ENCODE results near the gene ZNF638. TPM values are rescaled to one million over a fixed set of nuclear protein-coding genes. Genes with fewer than 3 reads are reported as not detected.

Gene ZNF638
- total and polyA plus RNA-seq, 9 of the 15 experiments (the other 6 are each of a cell fraction or from before 2014, with no cell fraction given) = 53.3 to 165 (median 98.8) TPM

GRCh38 chr2:71462056-71462605 is 130.5 kb downstream of the ZNF638 start:
- ChIA-PET POLR2A (interaction anchor here (0.6 to 0.7 kb wide), 4 partner anchors 12 to 1601 kb away, joined by 3 to 4 read pairs (median 4); no protein-coding TSS in a partner anchor), CTCF (ENCODE audit: low intra/inter-chr PET ratio) (no interaction called here)
- WGBS (ENCODE audit: insufficient coverage, low coverage, missing lambda C conversion rate) = 10% methylated on average over 5 of the region's 8 CpGs
- no peak overlapping the region for H3K4me3 ChIP-seq
- BruUV-seq (replicated peaks) = no TSS peak
- H3K9ac ChIP-seq (ENCODE audit: insufficient read depth in 1 of 2, low read depth in 2 of 2, low read length in 2 of 2) = no peak overlapping the region
- ATAC-seq (no peak), FAIRE-seq (no peak), DNase-seq (ENCODE audit: extremely low read depth in 1 of 4, low spot score in 3 of 4) (no peak)
- intact Hi-C loops (cut with micrococcal nuclease) = no loop called here
- no peaks in the 10 kb centered on the region for H3K79me2 ChIP-seq (ENCODE audit: control insufficient read depth, insufficient read depth, low read length)
- H3K4me1 ChIP-seq (replicated peaks in 1 of 2; ENCODE audit: control insufficient read depth in 2 of 2, insufficient read depth in 2 of 2, low read length in 2 of 2) = peaks cover 9 to 15% of the 10 kb centered on the region in 2 experiments; a peak in 4 of 5 replicates
- H3K27me3 ChIP-seq (ENCODE audit: control insufficient read depth in 2 of 2, insufficient read depth in 2 of 2, low read length in 2 of 2) = peaks cover 0 to 19% of the 10 kb centered on the region in 2 experiments; a peak in 2 of 5 replicates
- no peak overlapping the region for H3K4me2 ChIP-seq (ENCODE audit: insufficient read depth, low read length)
- TF ChIP-seq MBD2 (IDR thresholded peaks at IDR 0.05; ENCODE audit: borderline replicate concordance, low read depth) = no peak
- peak; percentile 49; the same call in 1 of the 2 replicates for TF ChIP-seq NFIC (IDR thresholded peaks at IDR 0.05)
- no peaks in the 10 kb centered on the region for H3K9me1 ChIP-seq (ENCODE audit: control insufficient read depth, insufficient read depth, low read length)
- H3K9me3 ChIP-seq (replicated peaks; ENCODE audit: control insufficient read depth, insufficient read depth, low read depth, low read length) = peaks cover 4% of the 10 kb centered on the region; the same call in 1 of the 2 replicates
- H3K36me3 ChIP-seq (ENCODE audit: control insufficient read depth, insufficient read depth, low read length) = no peaks in the 10 kb centered on the region
- H4K20me1 ChIP-seq (replicated peaks; ENCODE audit: control insufficient read depth, insufficient read depth, low read length) = no peaks in the 10 kb centered on the region; the same call in 1 of the 2 replicates
- no peak overlapping the region for H3K27ac ChIP-seq (ENCODE audit: extremely low read depth, low read depth, low read length)
- H2AFZ ChIP-seq (ENCODE audit: low read depth, low read length) = no peak overlapping the region
- in situ Hi-C loops (cut with MboI) = no loop called here

GRCh38 chr2:71462641-71463341 is 131.2 kb downstream of the ZNF638 start:
- H3K9me1 ChIP-seq (ENCODE audit: control insufficient read depth, insufficient read depth, low read length) = no peaks in the 10 kb centered on the region
- H3K9ac ChIP-seq (ENCODE audit: insufficient read depth in 1 of 2, low read depth in 2 of 2, low read length in 2 of 2) = no peak overlapping the region
- CTCF ChIA-PET (ENCODE audit: low intra/inter-chr PET ratio) = no interaction called here
- no peak overlapping the region for H3K27ac ChIP-seq (ENCODE audit: extremely low read depth, low read depth, low read length)
- H4K20me1 ChIP-seq (replicated peaks; ENCODE audit: control insufficient read depth, insufficient read depth, low read length) = no peaks in the 10 kb centered on the region
- ATAC-seq = no peak
- in situ Hi-C loops (cut with MboI) = no loop called here
- H3K27me3 ChIP-seq (ENCODE audit: control insufficient read depth in 2 of 2, insufficient read depth in 2 of 2, low read length in 2 of 2) = peaks cover 0 to 19% of the 10 kb centered on the region in 2 experiments; a peak in 2 of 5 replicates
- intact Hi-C loops (cut with micrococcal nuclease) = no loop called here
- H3K4me1 ChIP-seq (replicated peaks in 1 of 2; ENCODE audit: control insufficient read depth in 2 of 2, insufficient read depth in 2 of 2, low read length in 2 of 2) = peaks cover 2 to 10% of the 10 kb centered on the region in 2 experiments; a peak in 4 of 5 replicates
- H3K4me2 ChIP-seq (ENCODE audit: insufficient read depth, low read length) = no peak overlapping the region
- no peak overlapping the region for H3K4me3 ChIP-seq
- H3K9me3 ChIP-seq (replicated peaks; ENCODE audit: control insufficient read depth, insufficient read depth, low read depth, low read length) = peaks cover 4% of the 10 kb centered on the region; the same call in 1 of the 2 replicates
- 20% methylated on average over 5 of the region's 5 CpGs for WGBS (ENCODE audit: insufficient coverage, low coverage, missing lambda C conversion rate)
- no peaks in the 10 kb centered on the region for H3K36me3 ChIP-seq (ENCODE audit: control insufficient read depth, insufficient read depth, low read length)
- DNase-seq (ENCODE audit: extremely low read depth in 1 of 4, low spot score in 3 of 4) = no peak
- POLR2A ChIA-PET = interaction anchor here (0.6 to 1.3 kb wide), 5 partner anchors 8 to 1600 kb away, joined by 3 to 4 read pairs (median 3); no protein-coding TSS in a partner anchor
- FAIRE-seq = no peak
- no TSS peak for BruUV-seq (replicated peaks)
- no peak overlapping the region for H2AFZ ChIP-seq (ENCODE audit: low read depth, low read length)
- H3K79me2 ChIP-seq (ENCODE audit: control insufficient read depth, insufficient read depth, low read length) = no peaks in the 10 kb centered on the region
- no peak for TF ChIP-seq SIN3B (IDR thresholded peaks at IDR 0.05; ENCODE audit: low read depth)
- TF ChIP-seq ZNF740 (CRISPR knock-in tag; IDR thresholded peaks at IDR 0.05) = no peak
- TF ChIP-seq ZNF740 (tag; IDR thresholded peaks at IDR 0.05) = no peak
- no peak for TF ChIP-seq ZNF449 (CRISPR knock-in tag; IDR thresholded peaks at IDR 0.05)
- TF ChIP-seq, protein P1, sequence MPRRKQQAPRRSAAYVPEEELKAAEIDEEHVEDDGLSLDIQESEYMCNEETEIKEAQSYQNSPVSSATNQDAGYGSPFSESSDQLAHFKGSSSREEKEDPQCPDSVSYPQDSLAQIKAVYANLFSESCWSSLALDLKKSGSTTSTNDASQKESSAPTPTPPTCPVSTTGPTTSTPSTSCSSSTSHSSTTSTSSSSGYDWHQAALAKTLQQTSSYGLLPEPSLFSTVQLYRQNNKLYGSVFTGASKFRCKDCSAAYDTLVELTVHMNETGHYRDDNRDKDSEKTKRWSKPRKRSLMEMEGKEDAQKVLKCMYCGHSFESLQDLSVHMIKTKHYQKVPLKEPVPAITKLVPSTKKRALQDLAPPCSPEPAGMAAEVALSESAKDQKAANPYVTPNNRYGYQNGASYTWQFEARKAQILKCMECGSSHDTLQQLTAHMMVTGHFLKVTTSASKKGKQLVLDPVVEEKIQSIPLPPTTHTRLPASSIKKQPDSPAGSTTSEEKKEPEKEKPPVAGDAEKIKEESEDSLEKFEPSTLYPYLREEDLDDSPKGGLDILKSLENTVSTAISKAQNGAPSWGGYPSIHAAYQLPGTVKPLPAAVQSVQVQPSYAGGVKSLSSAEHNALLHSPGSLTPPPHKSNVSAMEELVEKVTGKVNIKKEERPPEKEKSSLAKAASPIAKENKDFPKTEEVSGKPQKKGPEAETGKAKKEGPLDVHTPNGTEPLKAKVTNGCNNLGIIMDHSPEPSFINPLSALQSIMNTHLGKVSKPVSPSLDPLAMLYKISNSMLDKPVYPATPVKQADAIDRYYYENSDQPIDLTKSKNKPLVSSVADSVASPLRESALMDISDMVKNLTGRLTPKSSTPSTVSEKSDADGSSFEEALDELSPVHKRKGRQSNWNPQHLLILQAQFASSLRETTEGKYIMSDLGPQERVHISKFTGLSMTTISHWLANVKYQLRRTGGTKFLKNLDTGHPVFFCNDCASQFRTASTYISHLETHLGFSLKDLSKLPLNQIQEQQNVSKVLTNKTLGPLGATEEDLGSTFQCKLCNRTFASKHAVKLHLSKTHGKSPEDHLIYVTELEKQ (CRISPR knock-in tag; IDR thresholded peaks at IDR 0.05) = no peak
- TF ChIP-seq KAT8 (IDR thresholded peaks at IDR 0.05; ENCODE audit: low read depth) = no peak

Data from K562 (cell line).